OCI-LY7 (cell line): ENCODE measurements around the gene CRTAC1.

Experiments used
- CTCF ChIP-seq: fragments of 200-600 bp; sonication (generic); conservative IDR thresholded peaks from 2 replicates; pipeline ENCODE4 v1.5.1; 2014; ENCODE audit warnings: mild to moderate bottlenecking, antibody characterized with exemption, low read length, moderate library complexity, mixed read lengths
- EZH2phosphoT487 ChIP-seq: fragments of 200-600 bp; sonication (generic); IDR thresholded peaks from 2 replicates; pipeline ENCODE4 v1.6.1; 2018; ENCODE audit warnings: low read depth, borderline replicate concordance, mild to moderate bottlenecking, mixed run types, antibody characterized with exemption, low read length, moderate library complexity, mixed read lengths

GRCh38 chr10:98060079-98060478 is 29.7 kb upstream of the CRTAC1 start:
- TF ChIP-seq CTCF, result no peak
- no peak for TF ChIP-seq EZH2phosphoT487
